Stimulated activated CD8-positive, alpha-beta memory T cell treated with anti-CD3 and anti-CD28 coated beads, Interleukin-15, amount 100 ng/mL, for 48 hours (primary cell): ENCODE data around the gene C1QTNF12.

ENCODE experiments used
- DNase-seq, 2 donors: peaks; one replicate each; pipeline ENCODE4 v3.0.0-alpha.2; 2020; ENCODE audit warnings: low read depth in 2 of 2

C1QTNF12 gene

GRCh38 chr1:1228596-1229321, 17.8 kb downstream of the C1QTNF12 start:
- no peak for DNase-seq

GRCh38 chr1:1228187-1228586, 18.3 kb downstream of the C1QTNF12 start:
- DNase-seq, result no peak

- no peak for DNase-seq
These were observed 19.1 kb downstream of the C1QTNF12 start for GRCh38 chr1:1227386-1227785.

GRCh38 chr1:1226566-1227362, 19.8 kb downstream of the C1QTNF12 start:
- DNase-seq, result no peak

DNA sequence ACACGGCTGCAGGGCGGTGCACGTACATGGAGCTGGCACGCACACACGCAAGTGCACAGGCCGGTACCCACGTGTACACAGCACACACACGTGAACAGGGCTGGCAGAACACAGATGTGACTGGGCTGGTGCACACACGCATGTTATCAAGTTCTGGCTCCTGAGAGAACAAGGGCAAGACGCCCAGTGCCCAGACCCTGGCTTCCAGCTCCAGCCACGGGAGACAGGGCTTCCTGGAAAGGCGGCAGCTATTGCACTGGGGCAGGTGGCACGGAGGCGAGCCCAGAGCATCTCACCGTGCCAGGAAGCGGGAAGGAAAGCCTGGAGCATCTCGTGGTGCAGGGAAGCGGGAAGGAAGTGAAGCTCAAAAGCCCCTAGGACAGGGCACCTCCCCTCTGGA, 20.6 kb downstream of the C1QTNF12 start:
- no peak for DNase-seq

GRCh38 chr1:1225238-1225845, 21.2 kb downstream of the C1QTNF12 start:
- no peak for DNase-seq

GRCh38 chr1:1223891-1224290, 22.6 kb downstream of the C1QTNF12 start:
- DNase-seq, result no peak

DNA sequence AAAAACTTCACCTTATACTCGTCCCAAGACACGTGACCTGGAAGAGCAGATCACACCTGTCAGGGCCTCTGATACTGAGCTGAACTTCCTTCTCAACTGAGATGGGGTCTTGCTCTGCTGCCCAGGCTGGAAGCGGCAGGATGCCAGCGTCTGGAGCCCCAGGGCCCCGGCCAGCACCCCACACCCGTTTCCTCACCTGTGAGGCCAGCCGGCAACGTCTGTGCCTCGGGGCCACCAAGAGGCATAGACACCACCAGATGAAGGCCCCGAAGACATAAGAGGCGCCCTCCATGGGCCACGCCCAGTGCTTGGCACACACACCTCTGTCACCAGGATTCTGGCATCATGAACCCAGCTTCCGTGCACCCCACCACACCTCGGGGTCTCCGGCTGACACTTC, 23.2 kb downstream of the C1QTNF12 start:
- DNase-seq, result no peak

GRCh38 chr1:1222575-1223225, 23.8 kb downstream of the C1QTNF12 start:
- no peak for DNase-seq

DNA sequence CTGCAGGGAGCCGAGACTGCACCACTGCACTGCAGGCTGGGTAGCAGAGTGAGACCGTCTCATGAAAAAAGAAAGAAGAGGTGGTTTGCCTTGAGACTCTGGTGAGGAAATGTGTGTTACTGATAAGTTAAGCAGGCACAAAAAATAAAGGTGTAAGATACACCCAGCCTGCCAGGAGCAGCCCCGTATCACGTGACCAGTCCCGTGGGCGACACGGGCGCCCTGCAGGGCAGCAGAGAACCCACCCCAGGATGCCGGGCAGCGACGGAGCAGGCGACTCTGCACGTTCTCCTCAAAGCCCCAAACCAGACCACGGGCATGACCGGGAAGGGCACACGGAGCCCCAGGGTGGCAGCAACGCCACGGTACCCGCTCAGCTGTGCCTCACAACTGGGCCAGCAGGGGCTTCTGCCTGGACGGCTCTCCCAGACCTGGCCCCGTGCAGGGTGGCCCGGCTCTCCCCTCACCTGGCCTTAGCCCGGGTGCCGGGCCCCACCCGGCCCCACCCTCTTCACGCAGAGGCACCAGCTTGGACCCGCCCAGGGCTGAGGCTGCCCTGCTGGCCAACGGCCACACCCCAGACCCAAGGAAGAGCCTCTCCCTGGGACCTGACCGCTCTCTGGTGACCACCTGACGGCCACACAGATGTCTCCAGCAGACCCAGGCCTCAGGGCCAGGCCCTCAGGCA, 24.5 kb downstream of the C1QTNF12 start:
- DNase-seq, result no peak

DNA sequence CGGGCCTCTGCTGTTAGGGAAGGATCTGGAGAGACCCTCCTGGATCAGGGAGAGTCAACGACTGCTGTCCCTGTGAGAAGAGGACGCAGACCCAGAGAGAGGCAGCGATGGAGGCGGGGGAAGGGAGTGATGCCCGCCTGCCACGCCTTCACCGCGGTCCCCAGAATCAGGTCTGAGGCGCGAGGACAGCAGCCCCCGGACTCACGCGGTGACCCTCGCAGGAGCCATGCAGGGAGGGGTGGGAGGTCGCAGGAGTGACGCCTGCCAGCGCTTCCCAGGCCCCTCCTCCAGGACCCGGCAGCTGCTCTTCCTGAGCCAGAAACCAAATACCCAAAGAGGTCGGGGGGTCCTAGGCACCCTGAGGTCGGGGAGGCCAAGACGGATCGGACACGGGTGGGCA, 26.3 kb downstream of the C1QTNF12 start:
- no peak for DNase-seq

GRCh38 chr1:1219341-1219740, 27.2 kb downstream of the C1QTNF12 start:
- DNase-seq, result no peak

DNA sequence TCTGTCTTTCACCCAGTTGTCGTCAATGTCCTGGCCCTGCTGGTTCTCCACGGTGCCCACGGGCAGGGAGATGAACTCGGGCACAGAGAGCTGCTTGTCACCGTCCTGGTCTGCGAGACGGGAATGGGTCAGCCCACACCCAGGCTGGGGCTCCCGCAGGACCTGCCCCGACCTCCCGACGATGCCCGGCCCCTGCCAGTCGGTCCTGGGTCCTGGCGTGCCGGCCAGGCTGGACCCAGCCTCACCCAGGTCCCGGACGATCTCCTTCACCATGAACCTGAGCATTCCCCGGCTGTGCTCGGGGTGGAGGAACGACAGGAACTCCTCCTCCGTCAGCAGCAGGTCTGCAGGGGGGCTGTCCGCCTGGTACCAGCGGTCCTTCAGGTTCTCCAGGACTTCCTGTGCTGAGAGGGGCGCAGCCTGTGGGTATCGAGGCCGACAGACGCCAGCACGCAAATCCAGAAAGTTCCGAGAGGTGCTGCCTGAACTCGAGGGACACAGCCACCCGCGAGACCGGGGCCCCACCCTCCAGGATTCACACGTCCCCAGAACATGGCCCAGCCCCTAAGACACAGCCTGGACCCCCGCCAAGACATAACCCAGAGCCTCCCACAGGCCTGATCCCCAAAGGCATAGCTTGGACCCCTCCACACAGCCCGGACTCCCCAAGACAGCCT, 27.9 kb downstream of the C1QTNF12 start:
- DNase-seq, result no peak

- DNase-seq, result no peak
These were observed 28.6 kb downstream of the C1QTNF12 start for GRCh38 chr1:1217621-1218523.

GRCh38 chr1:1216770-1217620, 29.5 kb downstream of the C1QTNF12 start:
- DNase-seq, result no peak

- DNase-seq, result no peak
These were observed 30.5 kb downstream of the C1QTNF12 start for GRCh38 chr1:1215881-1216605.

DNA sequence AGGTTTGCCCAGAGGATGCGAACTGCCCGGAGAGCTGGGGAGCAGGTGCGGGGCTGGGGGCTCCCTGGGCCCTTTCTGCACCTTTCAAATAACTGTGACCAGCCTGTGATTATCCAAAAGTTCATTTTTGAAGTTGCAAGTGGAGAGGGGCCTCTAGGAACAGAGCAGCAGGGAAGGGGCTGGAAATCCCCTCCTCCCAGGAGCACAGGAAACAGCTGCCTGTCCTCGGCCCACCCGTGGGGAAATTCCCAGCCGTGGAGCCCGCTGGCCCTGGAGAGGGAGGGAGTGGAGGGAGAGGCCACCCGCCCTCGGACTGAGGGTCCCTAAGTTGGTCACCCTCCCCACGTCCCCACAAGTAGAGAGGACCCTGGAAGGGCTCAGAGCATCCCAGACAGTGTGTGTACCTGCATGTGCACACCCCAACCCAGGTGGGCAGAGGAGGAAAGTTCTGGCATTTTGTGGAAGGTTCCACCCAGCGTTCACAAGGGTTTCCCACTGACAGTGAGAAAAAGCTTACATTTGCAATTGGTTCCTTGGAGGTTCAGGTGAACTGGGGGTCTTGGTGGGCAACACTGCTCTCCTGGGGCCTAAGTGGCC, 31.3 kb downstream of the C1QTNF12 start:
- DNase-seq, result no peak
